HG03457 (cell line): Measurements from ENCODE around the gene SNX21.
"Not testable (repeated sequence)": the region's sequence is repeated elsewhere in the genome, so short reads cannot be mapped to it uniquely, and the experiment has no call there.

Experiments
- ATAC-seq: cut with Tn5 transposase; IDR thresholded peaks from one replicate; pipeline ENCODE4 v1.9.1; 2021; ENCODE audit warnings: moderate number of reproducible peaks; ENCODE audit not compliant: unreplicated experiment

Gene SNX21

GRCh38 chr20:45822857-45823256, 10.7 kb upstream of the SNX21 start:
- no peak for ATAC-seq

GRCh38 chr20:45823949-45824835, 9.4 kb upstream of the SNX21 start:
- ATAC-seq: no peak

- ATAC-seq: no peak
Observed at GRCh38 chr20:45826381-45827019, 7.1 kb upstream of the SNX21 start.

- ATAC-seq: no peak
Observed at GRCh38 chr20:45827030-45827652, 6.5 kb upstream of the SNX21 start, which contains the start of gene TNNC2. Gene TNNC2 (minus strand): TSS chr20:45827312. CDS start chr20:45827248, 64 bp downstream.

- ATAC-seq: no peak
Observed at GRCh38 chr20:45827712-45828111, 5.9 kb upstream of the SNX21 start.

- ATAC-seq: no peak
Observed at GRCh38 chr20:45828589-45828988, 5.0 kb upstream of the SNX21 start.

GRCh38 chr20:45829673-45830106, 3.9 kb upstream of the SNX21 start:
- not testable (repeated sequence) for ATAC-seq

- no peak for ATAC-seq
Observed at GRCh38 chr20:45832619-45833018, 980 bp upstream of the SNX21 start.

- ATAC-seq: no peak
Observed at GRCh38 chr20:45833883-45834796, 541 bp downstream of the SNX21 start.

GRCh38 chr20:45834797-45835161, 1.2 kb downstream of the SNX21 start:
- no peak for ATAC-seq

- ATAC-seq: no peak
Observed at GRCh38 chr20:45835329-45835765, 1.7 kb downstream of the SNX21 start.

- no peak for ATAC-seq
Observed at GRCh38 chr20:45835825-45836224, 2.2 kb downstream of the SNX21 start.

- ATAC-seq: no peak
Observed at GRCh38 chr20:45836841-45837240, 3.2 kb downstream of the SNX21 start.

- no peak for ATAC-seq
Observed at GRCh38 chr20:45840700-45841198, 7.2 kb downstream of the SNX21 start.

- ATAC-seq: no peak
Observed at GRCh38 chr20:45841407-45842129, 8.0 kb downstream of the SNX21 start.

- ATAC-seq: no peak
Observed at GRCh38 chr20:45842169-45842812, 8.7 kb downstream of the SNX21 start.

- ATAC-seq: no peak
Observed at GRCh38 chr20:45843506-45843905, 9.9 kb downstream of the SNX21 start.

GRCh38 chr20:45845452-45845851, 11.9 kb downstream of the SNX21 start:
- ATAC-seq: no peak

GRCh38 chr20:45848421-45848820, 14.8 kb downstream of the SNX21 start:
- ATAC-seq: no peak
